Measurements from ENCODE around the gene TNS4.

TNS4 gene

GRCh38 chr17:40511136-40511535, 9.7 kb upstream of the TNS4 start:
- TF ChIP-seq CTCF (IDR thresholded peaks at IDR 0.05; ENCODE audit: insufficient read depth, low read length, poor library complexity, severe bottlenecking): no peak
- Histone ChIP-seq H3K36me3 (ENCODE audit: control insufficient read depth, insufficient read depth, low read length) (no peaks in the 10 kb centered on the region), H3K27me3 (replicated peaks; ENCODE audit: control insufficient read depth, insufficient read depth, low read length) (peaks cover 1% of the 10 kb centered on the region), H3K4me3 (replicated peaks; ENCODE audit: low read depth, low read length) (no peak overlapping the region)
- DNase-seq (ENCODE audit: extremely low read depth, insufficient read length): no peak

GRCh38 chr17:40510328-40510648, 8.9 kb upstream of the TNS4 start:
- no peak overlapping the region for H3K4me3 ChIP-seq (replicated peaks; ENCODE audit: low read depth, low read length)
- H3K36me3 ChIP-seq (ENCODE audit: control insufficient read depth, insufficient read depth, low read length): no peaks in the 10 kb centered on the region
- no peak for TF ChIP-seq CTCF (IDR thresholded peaks at IDR 0.05; ENCODE audit: insufficient read depth, low read length, poor library complexity, severe bottlenecking)
- H3K27me3 ChIP-seq (replicated peaks; ENCODE audit: control insufficient read depth, insufficient read depth, low read length): peaks cover 1% of the 10 kb centered on the region
- DNase-seq (ENCODE audit: extremely low read depth, insufficient read length): no peak

GRCh38 chr17:40509626-40510327, 8.4 kb upstream of the TNS4 start:
- no peak for TF ChIP-seq CTCF (IDR thresholded peaks at IDR 0.05; ENCODE audit: insufficient read depth, low read length, poor library complexity, severe bottlenecking)
- H3K36me3 ChIP-seq (ENCODE audit: control insufficient read depth, insufficient read depth, low read length): no peaks in the 10 kb centered on the region
- H3K27me3 ChIP-seq (replicated peaks; ENCODE audit: control insufficient read depth, insufficient read depth, low read length): peaks cover 1% of the 10 kb centered on the region
- no peak overlapping the region for H3K4me3 ChIP-seq (replicated peaks; ENCODE audit: low read depth, low read length)
- no peak for DNase-seq (ENCODE audit: extremely low read depth, insufficient read length)

- Histone ChIP-seq H3K36me3 (ENCODE audit: control insufficient read depth, insufficient read depth, low read length) (no peaks in the 10 kb centered on the region), H3K4me3 (replicated peaks; ENCODE audit: low read depth, low read length) (no peak overlapping the region), H3K27me3 (replicated peaks; ENCODE audit: control insufficient read depth, insufficient read depth, low read length) (no peaks in the 10 kb centered on the region; the same call in 1 of the 2 replicates)
- no peak for TF ChIP-seq CTCF (IDR thresholded peaks at IDR 0.05; ENCODE audit: insufficient read depth, low read length, poor library complexity, severe bottlenecking)
- no peak for DNase-seq (ENCODE audit: extremely low read depth, insufficient read length)
These were observed 5.4 kb upstream of the TNS4 start for GRCh38 chr17:40506786-40507185.

- TF ChIP-seq CTCF (IDR thresholded peaks at IDR 0.05; ENCODE audit: insufficient read depth, low read length, poor library complexity, severe bottlenecking): no peak
- Histone ChIP-seq H3K36me3 (ENCODE audit: control insufficient read depth, insufficient read depth, low read length) (no peaks in the 10 kb centered on the region), H3K4me3 (replicated peaks; ENCODE audit: low read depth, low read length) (no peak overlapping the region), H3K27me3 (replicated peaks; ENCODE audit: control insufficient read depth, insufficient read depth, low read length) (peaks cover 6% of the 10 kb centered on the region; the same call in 1 of the 2 replicates)
- DNase-seq (ENCODE audit: extremely low read depth, insufficient read length): no peak
These were observed 1.7 kb upstream of the TNS4 start for GRCh38 chr17:40503154-40503553.

GRCh38 chr17:40502716-40503115, 1.3 kb upstream of the TNS4 start:
- Histone ChIP-seq H3K27me3 (replicated peaks; ENCODE audit: control insufficient read depth, insufficient read depth, low read length) (peaks cover 6% of the 10 kb centered on the region), H3K4me3 (replicated peaks; ENCODE audit: low read depth, low read length) (no peak overlapping the region), H3K36me3 (ENCODE audit: control insufficient read depth, insufficient read depth, low read length) (no peaks in the 10 kb centered on the region)
- DNase-seq (ENCODE audit: extremely low read depth, insufficient read length): no peak
- TF ChIP-seq CTCF (IDR thresholded peaks at IDR 0.05; ENCODE audit: insufficient read depth, low read length, poor library complexity, severe bottlenecking): no peak

All from GM06990 (cell line).